ENCODE measurements around the gene GTF3C4. TPM values are rescaled to one million over a fixed set of nuclear protein-coding genes. Genes with fewer than 3 reads are reported as not detected.

GTF3C4 gene
- polyA plus RNA-seq, 1 of the 3 experiments (the other 2 are of a cell fraction), result 2.8 TPM

DNA sequence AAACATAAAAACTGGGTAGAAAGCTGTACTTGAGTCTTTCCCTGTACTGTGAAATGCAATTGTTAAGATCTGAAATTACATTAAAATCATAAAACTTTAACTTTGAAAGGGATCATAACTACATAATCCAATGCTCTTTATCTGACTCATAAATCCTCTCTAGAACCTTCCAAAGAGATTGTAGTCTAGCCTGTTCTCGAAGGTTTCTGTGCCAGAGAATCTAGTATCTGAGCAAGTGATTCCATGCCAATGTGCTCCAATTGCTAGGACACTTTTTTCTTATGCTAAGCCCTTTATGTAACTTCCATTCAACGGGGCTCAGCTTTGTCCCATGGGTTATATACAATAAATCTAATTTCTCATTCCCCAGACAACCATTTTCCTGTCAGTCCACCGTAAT lies 21.6 kb upstream of the GTF3C4 start:
- POLR2A ChIA-PET, result no interaction called here
- Histone ChIP-seq H3K27ac (ENCODE audit: low read depth in 2 of 2, low read length in 1 of 2) (peak overlapping the region in 1 of 2 experiments; percentile 93; a peak in 2 of 4 replicates), H3K4me3 (ENCODE audit: low read depth in 2 of 2, low read length in 1 of 2) (no peak overlapping the region), H3K9me3 (no peaks in the 10 kb centered on the region), H3K4me2 (no peak overlapping the region), H3K27me3 (ENCODE audit: insufficient read depth) (no peaks in the 10 kb centered on the region), H2AFZ (ENCODE audit: low read depth) (no peak overlapping the region), H3F3A (replicated peaks; ENCODE audit: insufficient read depth) (peaks cover 10% of the 10 kb centered on the region), H4K20me1 (ENCODE audit: insufficient read depth) (no peaks in the 10 kb centered on the region), H3K4me1 (ENCODE audit: control insufficient read depth in 1 of 2, insufficient read depth in 2 of 2, low read depth in 1 of 2, low read length in 1 of 2) (peaks cover 0 to 7% of the 10 kb centered on the region in 2 experiments; a peak in 3 of 4 replicates), H3K9me2 (no peaks in the 10 kb centered on the region), H3K36me3 (replicated peaks in 1 of 2; ENCODE audit: control insufficient read depth in 1 of 2, insufficient read depth in 2 of 2, low read length in 1 of 2) (peaks cover 54 to 87% of the 10 kb centered on the region in 2 experiments), H3K9ac (no peak overlapping the region), H3K79me2 (ENCODE audit: insufficient read depth) (no peaks in the 10 kb centered on the region)
- CTCF ChIA-PET, result interaction anchor here (0.7 to 1.2 kb wide), 2 partner anchors 12 to 150 kb away, joined by 3 to 5 read pairs; no protein-coding TSS in a partner anchor
- no peak for TF ChIP-seq TAF1 (IDR thresholded peaks at IDR 0.05; ENCODE audit: borderline replicate concordance, low read depth, low read length)
- no peak for TF ChIP-seq MEF2A (IDR thresholded peaks at IDR 0.05; ENCODE audit: borderline replicate concordance, low read depth)
- no peak for TF ChIP-seq GATA2 (CRISPR knock-in tag; IDR thresholded peaks at IDR 0.05)
- TF ChIP-seq RFX5 (IDR thresholded peaks at IDR 0.05; ENCODE audit: low read length), result no peak
- TF ChIP-seq RXRA (IDR thresholded peaks at IDR 0.05; ENCODE audit: borderline replicate concordance, low read depth), result no peak
- TF ChIP-seq TEAD4 (IDR thresholded peaks at IDR 0.05; ENCODE audit: borderline replicate concordance, insufficient read depth), result no peak
- no peak for TF ChIP-seq FOXJ3 (CRISPR knock-in tag; IDR thresholded peaks at IDR 0.05)
- TF ChIP-seq, protein P1, sequence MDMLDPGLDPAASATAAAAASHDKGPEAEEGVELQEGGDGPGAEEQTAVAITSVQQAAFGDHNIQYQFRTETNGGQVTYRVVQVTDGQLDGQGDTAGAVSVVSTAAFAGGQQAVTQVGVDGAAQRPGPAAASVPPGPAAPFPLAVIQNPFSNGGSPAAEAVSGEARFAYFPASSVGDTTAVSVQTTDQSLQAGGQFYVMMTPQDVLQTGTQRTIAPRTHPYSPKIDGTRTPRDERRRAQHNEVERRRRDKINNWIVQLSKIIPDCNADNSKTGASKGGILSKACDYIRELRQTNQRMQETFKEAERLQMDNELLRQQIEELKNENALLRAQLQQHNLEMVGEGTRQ (IDR thresholded peaks at IDR 0.05; ENCODE audit: borderline replicate concordance, low read depth, low read length), result no peak
- TF ChIP-seq, protein P2, sequence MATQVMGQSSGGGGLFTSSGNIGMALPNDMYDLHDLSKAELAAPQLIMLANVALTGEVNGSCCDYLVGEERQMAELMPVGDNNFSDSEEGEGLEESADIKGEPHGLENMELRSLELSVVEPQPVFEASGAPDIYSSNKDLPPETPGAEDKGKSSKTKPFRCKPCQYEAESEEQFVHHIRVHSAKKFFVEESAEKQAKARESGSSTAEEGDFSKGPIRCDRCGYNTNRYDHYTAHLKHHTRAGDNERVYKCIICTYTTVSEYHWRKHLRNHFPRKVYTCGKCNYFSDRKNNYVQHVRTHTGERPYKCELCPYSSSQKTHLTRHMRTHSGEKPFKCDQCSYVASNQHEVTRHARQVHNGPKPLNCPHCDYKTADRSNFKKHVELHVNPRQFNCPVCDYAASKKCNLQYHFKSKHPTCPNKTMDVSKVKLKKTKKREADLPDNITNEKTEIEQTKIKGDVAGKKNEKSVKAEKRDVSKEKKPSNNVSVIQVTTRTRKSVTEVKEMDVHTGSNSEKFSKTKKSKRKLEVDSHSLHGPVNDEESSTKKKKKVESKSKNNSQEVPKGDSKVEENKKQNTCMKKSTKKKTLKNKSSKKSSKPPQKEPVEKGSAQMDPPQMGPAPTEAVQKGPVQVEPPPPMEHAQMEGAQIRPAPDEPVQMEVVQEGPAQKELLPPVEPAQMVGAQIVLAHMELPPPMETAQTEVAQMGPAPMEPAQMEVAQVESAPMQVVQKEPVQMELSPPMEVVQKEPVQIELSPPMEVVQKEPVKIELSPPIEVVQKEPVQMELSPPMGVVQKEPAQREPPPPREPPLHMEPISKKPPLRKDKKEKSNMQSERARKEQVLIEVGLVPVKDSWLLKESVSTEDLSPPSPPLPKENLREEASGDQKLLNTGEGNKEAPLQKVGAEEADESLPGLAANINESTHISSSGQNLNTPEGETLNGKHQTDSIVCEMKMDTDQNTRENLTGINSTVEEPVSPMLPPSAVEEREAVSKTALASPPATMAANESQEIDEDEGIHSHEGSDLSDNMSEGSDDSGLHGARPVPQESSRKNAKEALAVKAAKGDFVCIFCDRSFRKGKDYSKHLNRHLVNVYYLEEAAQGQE (IDR thresholded peaks at IDR 0.05; ENCODE audit: low read depth, low read length), result no peak
- no peak for TF ChIP-seq NRF1 (IDR thresholded peaks at IDR 0.05; ENCODE audit: low read depth, low read length)
- TF ChIP-seq, protein P3, sequence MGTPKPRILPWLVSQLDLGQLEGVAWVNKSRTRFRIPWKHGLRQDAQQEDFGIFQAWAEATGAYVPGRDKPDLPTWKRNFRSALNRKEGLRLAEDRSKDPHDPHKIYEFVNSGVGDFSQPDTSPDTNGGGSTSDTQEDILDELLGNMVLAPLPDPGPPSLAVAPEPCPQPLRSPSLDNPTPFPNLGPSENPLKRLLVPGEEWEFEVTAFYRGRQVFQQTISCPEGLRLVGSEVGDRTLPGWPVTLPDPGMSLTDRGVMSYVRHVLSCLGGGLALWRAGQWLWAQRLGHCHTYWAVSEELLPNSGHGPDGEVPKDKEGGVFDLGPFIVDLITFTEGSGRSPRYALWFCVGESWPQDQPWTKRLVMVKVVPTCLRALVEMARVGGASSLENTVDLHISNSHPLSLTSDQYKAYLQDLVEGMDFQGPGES (IDR thresholded peaks at IDR 0.05; ENCODE audit: low read depth, low read length), result no peak
- no peak for TF ChIP-seq POLR2AphosphoS5 (IDR thresholded peaks at IDR 0.05; ENCODE audit: low read depth, low read length)
- TF ChIP-seq, protein P4, sequence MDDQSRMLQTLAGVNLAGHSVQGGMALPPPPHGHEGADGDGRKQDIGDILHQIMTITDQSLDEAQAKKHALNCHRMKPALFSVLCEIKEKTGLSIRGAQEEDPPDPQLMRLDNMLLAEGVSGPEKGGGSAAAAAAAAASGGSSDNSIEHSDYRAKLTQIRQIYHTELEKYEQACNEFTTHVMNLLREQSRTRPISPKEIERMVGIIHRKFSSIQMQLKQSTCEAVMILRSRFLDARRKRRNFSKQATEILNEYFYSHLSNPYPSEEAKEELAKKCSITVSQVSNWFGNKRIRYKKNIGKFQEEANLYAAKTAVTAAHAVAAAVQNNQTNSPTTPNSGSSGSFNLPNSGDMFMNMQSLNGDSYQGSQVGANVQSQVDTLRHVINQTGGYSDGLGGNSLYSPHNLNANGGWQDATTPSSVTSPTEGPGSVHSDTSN (IDR thresholded peaks at IDR 0.05), result no peak
- no peak for TF ChIP-seq FOXM1 (IDR thresholded peaks at IDR 0.05; ENCODE audit: low read depth)
- no peak for TF ChIP-seq ELF1 (IDR thresholded peaks at IDR 0.05)
- no peak for TF ChIP-seq EP300 (IDR thresholded peaks at IDR 0.05; ENCODE audit: borderline replicate concordance in 1 of 2, low read depth in 1 of 2, low read length in 1 of 2)
- TF ChIP-seq SIN3A (IDR thresholded peaks at IDR 0.05; ENCODE audit: borderline replicate concordance, low read depth, low read length), result no peak
- TF ChIP-seq CHD2 (IDR thresholded peaks at IDR 0.05; ENCODE audit: low read length, partially characterized antibody), result no peak
- 96% methylated on average over 3 of the region's 3 CpGs for WGBS (ENCODE audit: low lambda C conversion rate)
- DNase-seq, result no peak
